Spleen (tissue), 11 donors: ENCODE measurements around the gene PNMA6F. TPM values are rescaled to one million over a fixed set of nuclear protein-coding genes. Genes with fewer than 3 reads are reported as not detected.

Experiments used
- DNase-seq: peaks from one replicate; pipeline ENCODE4 v3.0.0-alpha.2; 2020
- H3K27ac ChIP-seq, 8 donors: fragments of 200-600 bp; sonication (generic) in 7 of 8; 1 replicate in 4 of 8; 2 replicates in 4 of 8; pipeline versions ENCODE4 v1.5.0 to v1.8.0; 2016 to 2021; ENCODE audit warnings: inconsistent platforms in 4 of 8, mild to moderate bottlenecking in 4 of 8, moderate library complexity in 1 of 8
- H3K27me3 ChIP-seq, 7 donors: fragments of 200-600 bp; sonication (generic) in 6 of 7; replicated peaks in 1 of 7; 1 replicate in 4 of 7; 2 replicates in 3 of 7; pipeline versions ENCODE4 v1.5.0 to v1.8.0; 2016 to 2021; ENCODE audit warnings: inconsistent platforms in 3 of 7, mild to moderate bottlenecking in 1 of 7
- H3K36me3 ChIP-seq, 6 donors: fragments of 200-600 bp; sonication (generic) in 5 of 6; 1 replicate in 4 of 6; 2 replicates in 2 of 6; pipeline versions ENCODE4 v1.5.0 to v1.8.0; 2016 to 2021; ENCODE audit warnings: inconsistent platforms in 2 of 6
- H3K4me1 ChIP-seq, 6 donors: fragments of 200-600 bp; sonication (generic) in 5 of 6; 1 replicate in 3 of 6; 2 replicates in 3 of 6; pipeline versions ENCODE4 v1.5.0 to v1.8.0; 2016 to 2021; ENCODE audit warnings: inconsistent platforms in 3 of 6
- H3K4me3 ChIP-seq, 8 donors: fragments of 200-600 bp; sonication (generic) in 7 of 8; 1 replicate in 4 of 8; 2 replicates in 4 of 8; pipeline versions ENCODE4 v1.5.0 to v1.8.0; 2016 to 2021; ENCODE audit warnings: inconsistent platforms in 4 of 8, mild to moderate bottlenecking in 4 of 8, moderate library complexity in 2 of 8
- H3K9me3 ChIP-seq, 8 donors: fragments of 200-600 bp; sonication (generic) in 7 of 8; 1 replicate in 4 of 8; 2 replicates in 4 of 8; pipeline versions ENCODE4 v1.5.0 to v1.8.0; 2016 to 2021; ENCODE audit warnings: inconsistent platforms in 4 of 8
- POLR2A ChIP-seq, 3 donors: fragments of 450-650 bp; IDR thresholded peaks; one replicate each; pipeline ENCODE4 v1.5.1; 2017; ENCODE audit warnings: antibody characterized with exemption in 3 of 3, mild to moderate bottlenecking in 1 of 3
- POLR2AphosphoS5 ChIP-seq, 3 donors: sonication (generic); formaldehyde crosslinking; IDR thresholded peaks; one replicate each; pipeline ENCODE4 v1.5.1; 2017; ENCODE audit warnings: antibody characterized with exemption in 3 of 3
- WGBS, 5 donors: extraction: QIAGEN DNeasy Blood & Tissue Kit in 3 of 5; methylation state at CpG; one replicate each; pipeline versions ENCODE4 v1.1.5 to v1.1.7; 2013 to 2018; 5-methylcytosine and 5-hydroxymethylcytosine counted together
- intact Hi-C: fragments of 100-400 bp; cut with DNase I; formaldehyde crosslinking; loops from one replicate; pipeline ENCODE4 v1.15.0; 2023; ENCODE audit warnings: low total_unique reads
- polyA plus RNA-seq, 3 donors: library from polyadenylated mRNA; stranded (reverse); fragments of 200-250 nt; gene quantifications; one replicate each; pipeline ENCODE4 v1.2.1, GENCODE V29; 2013
- total RNA-seq, 7 donors: library from RNA; depleted of rRNA in 3 of 7; stranded (reverse); fragments of >200 nt in 3 of 7; fragmentation: NEBNext Ultra II Directional in 4 of 7; extraction: Animal tissue kit (Norgen Biotek cat#: 25700) in 4 of 7; gene quantifications; one replicate each; pipeline versions ENCODE4 v1.1.0 to v1.2.1, GENCODE V29; 2016 to 2021
- TF ChIP-seq, protein P1 (sequence below), 11 experiments: fragments of 200-600 bp in 7 of 11; fragments of 450-650 bp in 4 of 11; sonication (generic) in 4 of 11; IDR thresholded peaks in 8 of 11; conservative IDR thresholded peaks in 3 of 11; 1 replicate in 7 of 11; 2 replicates in 4 of 11; pipeline versions ENCODE4 v1.4.0 to v1.8.0; 2016 to 2021; ENCODE audit warnings: antibody characterized with exemption in 11 of 11, inconsistent platforms in 4 of 11, mild to moderate bottlenecking in 1 of 11
- donor health status: healthy with polysubstance abuse.
- donor health status: DM: no; HTN: no; CAD: no; lungs with moderate emphysema.
- donor health status: DM: no; HTN: no; CAD: no.
- donor health status: Bipolar disorder and iron deficiency.
- donor health status: healthy.
- donor health status: DM: no; HTN: no; CAD: no.
- donor health status: DM: yes; HTN: yes; CAD: no.

Gene PNMA6F
- total and polyA plus RNA-seq, 10 donors: not detected

DNA sequence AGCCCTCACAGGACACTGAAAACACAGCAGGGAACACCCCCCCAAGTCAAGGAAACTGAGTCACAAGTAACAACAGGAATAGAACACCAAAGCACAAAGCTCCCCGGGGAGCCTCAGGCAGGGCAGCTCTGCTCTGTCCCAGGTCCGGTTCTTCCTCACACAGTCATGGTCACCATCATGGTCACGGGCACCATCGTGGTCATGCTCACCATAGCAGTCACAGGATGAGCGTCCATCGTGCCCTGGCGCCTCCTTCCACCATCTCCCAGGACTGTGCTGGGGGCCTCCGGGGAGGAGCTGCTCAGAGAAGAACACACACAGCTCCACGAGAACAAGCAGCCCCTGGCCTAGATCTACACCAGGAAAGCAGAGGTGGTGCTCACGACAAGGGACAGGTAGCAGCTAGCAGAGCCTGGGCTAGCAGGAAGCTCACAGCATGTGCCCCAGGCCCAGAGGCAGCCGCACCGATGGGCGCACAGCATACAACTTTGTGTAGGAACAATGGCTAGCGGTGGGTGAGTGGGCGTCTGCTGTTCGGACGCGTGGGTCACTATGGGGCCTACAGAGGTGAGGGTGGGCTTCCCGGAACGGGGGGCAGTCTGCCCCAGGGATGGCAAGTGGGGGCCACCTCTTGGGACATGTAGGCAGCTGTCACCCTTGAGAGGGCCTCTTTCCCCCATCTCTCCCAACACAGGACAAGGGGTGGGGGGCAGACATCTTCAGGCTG is 3.4 kb downstream of the PNMA6F start:
- H3K27ac ChIP-seq: no peak overlapping the region
- H3K27me3 ChIP-seq: peaks cover 0 to 16% (median 6%) of the 10 kb centered on the region in 7 donors
- DNase-seq: no peak
- H3K4me3 ChIP-seq: no peak overlapping the region
- intact Hi-C loops: no loop called here
- no peaks in the 10 kb centered on the region for H3K36me3 ChIP-seq
- no peaks in the 10 kb centered on the region for H3K4me1 ChIP-seq
- H3K9me3 ChIP-seq: peaks cover 0 to 1% (median 0%) of the 10 kb centered on the region in 8 donors
- TF ChIP-seq POLR2A (IDR thresholded peaks at IDR 0.05): no peak
- TF ChIP-seq, protein P1, sequence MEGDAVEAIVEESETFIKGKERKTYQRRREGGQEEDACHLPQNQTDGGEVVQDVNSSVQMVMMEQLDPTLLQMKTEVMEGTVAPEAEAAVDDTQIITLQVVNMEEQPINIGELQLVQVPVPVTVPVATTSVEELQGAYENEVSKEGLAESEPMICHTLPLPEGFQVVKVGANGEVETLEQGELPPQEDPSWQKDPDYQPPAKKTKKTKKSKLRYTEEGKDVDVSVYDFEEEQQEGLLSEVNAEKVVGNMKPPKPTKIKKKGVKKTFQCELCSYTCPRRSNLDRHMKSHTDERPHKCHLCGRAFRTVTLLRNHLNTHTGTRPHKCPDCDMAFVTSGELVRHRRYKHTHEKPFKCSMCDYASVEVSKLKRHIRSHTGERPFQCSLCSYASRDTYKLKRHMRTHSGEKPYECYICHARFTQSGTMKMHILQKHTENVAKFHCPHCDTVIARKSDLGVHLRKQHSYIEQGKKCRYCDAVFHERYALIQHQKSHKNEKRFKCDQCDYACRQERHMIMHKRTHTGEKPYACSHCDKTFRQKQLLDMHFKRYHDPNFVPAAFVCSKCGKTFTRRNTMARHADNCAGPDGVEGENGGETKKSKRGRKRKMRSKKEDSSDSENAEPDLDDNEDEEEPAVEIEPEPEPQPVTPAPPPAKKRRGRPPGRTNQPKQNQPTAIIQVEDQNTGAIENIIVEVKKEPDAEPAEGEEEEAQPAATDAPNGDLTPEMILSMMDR (IDR thresholded peaks at IDR 0.05 in 8 of 11, conservative IDR thresholded peaks at IDR 0.05 in 3 of 11): no peak
- no peak for TF ChIP-seq POLR2AphosphoS5 (IDR thresholded peaks at IDR 0.05)
- 77 to 100% (median 95%) methylated on average over 2 to 20 of the region's 20 CpGs for WGBS, 5 donors

DNA sequence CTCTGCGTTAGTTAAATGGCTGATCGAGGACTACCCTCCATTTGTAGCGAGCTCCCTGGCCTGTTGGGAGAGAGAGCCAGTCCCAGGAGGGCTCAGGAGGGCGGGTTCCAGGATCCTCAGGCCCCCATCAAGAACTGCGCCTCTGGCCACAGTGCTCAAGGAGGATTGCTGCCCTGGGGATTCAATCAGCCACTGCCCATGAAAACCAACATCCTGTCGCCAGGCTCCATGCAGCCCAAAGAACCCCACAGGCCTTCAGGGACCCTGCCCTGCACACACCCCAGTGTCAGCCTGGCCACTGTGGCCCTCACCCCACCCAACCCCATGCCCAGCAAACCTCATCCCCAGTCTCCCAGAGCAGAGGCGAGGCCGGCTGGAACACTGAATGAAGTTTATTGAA is 4.3 kb downstream of the PNMA6F start:
- Histone ChIP-seq H3K36me3 (no peaks in the 10 kb centered on the region), H3K27ac (no peak overlapping the region), H3K4me1 (no peaks in the 10 kb centered on the region), H3K27me3 (peaks cover 0 to 16% (median 6%) of the 10 kb centered on the region in 7 donors), H3K9me3 (no peaks in the 10 kb centered on the region), H3K4me3 (no peak overlapping the region)
- 84 to 100% (median 87%) methylated on average over 2 to 8 of the region's 8 CpGs for WGBS, 5 donors
- no peak for TF ChIP-seq POLR2A (IDR thresholded peaks at IDR 0.05)
- TF ChIP-seq, protein P1 (IDR thresholded peaks at IDR 0.05 in 8 of 11, conservative IDR thresholded peaks at IDR 0.05 in 3 of 11): no peak
- no peak for TF ChIP-seq POLR2AphosphoS5 (IDR thresholded peaks at IDR 0.05)
- intact Hi-C loops: no loop called here
- no peak for DNase-seq

DNA sequence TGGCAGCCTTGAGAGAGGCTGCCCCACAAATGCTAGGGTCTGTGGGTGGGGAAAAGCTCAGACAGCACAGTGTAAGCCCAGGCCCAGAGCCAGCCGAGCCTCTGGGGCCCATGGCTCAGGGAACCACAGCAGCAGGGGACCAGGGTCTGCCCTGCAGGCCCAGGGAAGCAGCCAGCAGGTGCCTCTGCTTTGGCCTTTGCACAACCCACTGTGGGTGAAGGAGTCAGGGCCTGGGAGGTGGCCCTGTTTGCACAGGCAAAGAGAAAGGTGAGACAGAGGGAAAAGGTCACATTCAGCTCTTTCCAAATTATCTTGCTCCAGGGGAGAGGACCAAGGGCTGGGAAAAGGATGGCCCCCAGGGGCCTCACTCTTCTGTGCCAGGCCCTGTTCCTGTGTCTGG is 8.7 kb downstream of the PNMA6F start:
- no peak for TF ChIP-seq POLR2A (IDR thresholded peaks at IDR 0.05)
- H3K36me3 ChIP-seq: no peaks in the 10 kb centered on the region
- H3K9me3 ChIP-seq: no peaks in the 10 kb centered on the region
- H3K27me3 ChIP-seq: no peaks in the 10 kb centered on the region
- no peak for DNase-seq
- no peaks in the 10 kb centered on the region for H3K4me1 ChIP-seq
- H3K4me3 ChIP-seq: no peak overlapping the region
- 45 to 100% (median 71%) methylated on average over 1 of the region's 1 CpG for WGBS, 5 donors
- no peak overlapping the region for H3K27ac ChIP-seq
- intact Hi-C loops: no loop called here

DNA sequence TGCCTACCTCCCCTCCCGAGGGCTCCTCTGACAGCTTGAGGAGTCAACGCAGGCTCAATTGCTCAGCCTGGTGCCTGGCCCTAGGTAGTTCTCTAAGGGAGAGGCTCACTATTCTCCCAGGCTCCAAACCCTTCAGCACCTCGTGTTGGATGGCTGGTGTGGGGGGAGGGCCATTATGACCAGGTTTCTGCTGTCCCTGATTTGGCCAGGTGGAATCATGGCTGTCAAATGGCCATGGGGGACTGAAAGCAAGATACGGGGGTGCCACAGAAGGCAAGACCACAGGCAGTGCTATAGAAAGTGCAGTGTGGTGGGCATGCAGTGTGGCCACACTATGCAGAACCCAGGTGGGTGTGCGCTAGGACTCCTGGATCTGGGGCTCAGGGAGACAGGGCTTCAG is 9.5 kb downstream of the PNMA6F start:
- Histone ChIP-seq H3K4me1 (no peaks in the 10 kb centered on the region), H3K4me3 (no peak overlapping the region), H3K27me3 (no peaks in the 10 kb centered on the region), H3K9me3 (no peaks in the 10 kb centered on the region), H3K27ac (no peak overlapping the region), H3K36me3 (no peaks in the 10 kb centered on the region)
- no peak for DNase-seq
- 72 to 80% (median 78%) methylated on average over 3 to 5 of the region's 5 CpGs for WGBS, 5 donors
- intact Hi-C loops: no loop called here
- TF ChIP-seq POLR2A (IDR thresholded peaks at IDR 0.05) (no peak), POLR2AphosphoS5 (IDR thresholded peaks at IDR 0.05) (no peak)
- TF ChIP-seq, protein P1 (IDR thresholded peaks at IDR 0.05 in 8 of 11, conservative IDR thresholded peaks at IDR 0.05 in 3 of 11): no peak
